Tibial artery (tissue), 4 donors: ENCODE results near the gene FOXO6.

ENCODE experiments used
- DNase-seq, 2 donors: peaks; one replicate each; pipeline ENCODE4 v3.0.0-alpha.2; 2019
- H3K27ac ChIP-seq, 2 donors: fragments of 200-600 bp; sonication (generic) in 1 of 2; 1 replicate in 1 of 2; 2 replicates in 1 of 2; pipeline ENCODE4 v1.5.1; 2018 to 2019; ENCODE audit warnings: mild to moderate bottlenecking in 1 of 2
- H3K27me3 ChIP-seq, 2 donors: fragments of 200-600 bp; sonication (generic) in 1 of 2; one replicate each; pipeline versions ENCODE4 v1.5.1 to v1.6.0; 2016 to 2019
- H3K36me3 ChIP-seq, 3 donors: fragments of 200-600 bp; sonication (generic) in 2 of 3; one replicate each; pipeline ENCODE4 v1.5.1; 2016 to 2019; ENCODE audit warnings: mild to moderate bottlenecking in 2 of 3
- H3K4me1 ChIP-seq, 4 donors: fragments of 200-600 bp; sonication (generic) in 2 of 4; 1 replicate in 3 of 4; 2 replicates in 1 of 4; pipeline ENCODE4 v1.5.1; 2016 to 2019
- H3K4me3 ChIP-seq, 2 donors: fragments of 200-600 bp; sonication (generic) in 1 of 2; 1 replicate in 1 of 2; 2 replicates in 1 of 2; pipeline ENCODE4 v1.5.1; 2018 to 2019; ENCODE audit warnings: mild to moderate bottlenecking in 2 of 2
- H3K9me3 ChIP-seq, 3 donors: fragments of 200-600 bp; sonication (generic) in 1 of 3; one replicate each; pipeline ENCODE4 v1.5.1; 2016 to 2019
- CTCF ChIP-seq, 2 experiments: fragments of 200-600 bp in 1 of 2; fragments of 450-650 bp in 1 of 2; IDR thresholded peaks; one replicate each; pipeline ENCODE4 v1.5.1; 2017 to 2019; ENCODE audit warnings: antibody characterized with exemption in 2 of 2, mild to moderate bottlenecking in 1 of 2, moderate library complexity in 1 of 2
- intact Hi-C: fragments of 100-400 bp; cut with DNase I; formaldehyde crosslinking; loops from one replicate; pipeline ENCODE4 v1.15.0; 2023; ENCODE audit warnings: low total_unique reads

FOXO6 gene

GRCh38 chr1:41360074-41360785 lies 1.0 kb upstream of the FOXO6 start:
- peak overlapping the region; percentile 51 to 58 for H3K27ac ChIP-seq
- no peak for TF ChIP-seq CTCF (IDR thresholded peaks at IDR 0.05)
- intact Hi-C loops, result no loop called here
- H3K36me3 ChIP-seq, result no peaks in the 10 kb centered on the region
- peak in 1 of 2 donors; percentile 60 for DNase-seq
- H3K9me3 ChIP-seq, result no peaks in the 10 kb centered on the region
- no peaks in the 10 kb centered on the region for H3K27me3 ChIP-seq
- H3K4me3 ChIP-seq, result peak overlapping the region; percentile 55 to 77
- peaks cover 0 to 53% (median 40%) of the 10 kb centered on the region in 4 donors for H3K4me1 ChIP-seq

DNA sequence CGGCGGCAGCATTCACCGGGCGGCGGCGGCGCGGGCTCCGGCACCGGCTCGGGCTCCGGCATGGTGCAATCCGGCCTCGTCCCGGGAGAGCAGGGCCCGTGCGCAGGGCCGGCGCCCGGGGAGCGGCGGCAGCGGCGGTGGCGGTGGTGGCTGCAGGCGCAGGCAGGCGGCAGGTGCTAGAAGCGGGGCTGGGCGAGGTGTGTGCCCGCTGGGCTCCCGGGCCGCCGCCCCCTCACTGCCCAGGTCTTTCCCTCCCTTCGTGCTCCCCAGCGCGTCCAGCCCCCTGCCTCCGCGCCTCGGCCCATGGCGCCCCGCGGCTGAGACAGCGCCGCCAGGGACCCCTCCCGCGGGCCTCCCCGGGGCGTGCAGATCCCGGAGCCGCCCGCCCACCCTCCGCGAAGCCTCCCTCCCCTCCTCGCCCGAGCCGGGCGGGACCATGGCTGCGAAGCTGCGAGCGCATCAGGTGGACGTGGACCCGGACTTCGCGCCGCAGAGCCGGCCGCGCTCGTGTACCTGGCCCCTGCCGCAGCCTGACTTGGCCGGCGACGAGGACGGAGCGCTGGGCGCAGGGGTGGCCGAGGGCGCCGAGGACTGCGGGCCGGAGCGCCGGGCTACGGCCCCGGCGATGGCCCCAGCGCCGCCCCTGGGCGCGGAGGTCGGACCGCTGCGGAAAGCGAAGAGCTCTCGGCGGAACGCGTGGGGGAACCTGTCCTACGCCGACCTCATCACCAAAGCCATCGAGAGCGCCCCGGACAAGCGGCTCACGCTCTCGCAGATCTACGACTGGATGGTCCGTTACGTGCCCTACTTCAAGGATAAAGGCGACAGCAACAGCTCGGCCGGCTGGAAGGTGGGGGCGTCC lies 492 bp downstream of the FOXO6 start:
- DNase-seq, result peak in 1 of 2 donors; percentile 70
- Histone ChIP-seq H3K27me3 (peaks cover 0 to 5% of the 10 kb centered on the region in 2 donors), H3K27ac (peak overlapping the region; percentile 51 to 53), H3K36me3 (no peaks in the 10 kb centered on the region), H3K9me3 (no peaks in the 10 kb centered on the region), H3K4me3 (peak overlapping the region; percentile 55 to 77), H3K4me1 (peaks cover 0 to 68% (median 52%) of the 10 kb centered on the region in 4 donors)
- TF ChIP-seq CTCF (IDR thresholded peaks at IDR 0.05), result no peak
- intact Hi-C loops, result loop anchor here (1.0 to 2.0 kb wide), 2 partner anchors 21 to 55 kb away; no protein-coding TSS in a partner anchor

GRCh38 chr1:41362357-41362721 lies 1.1 kb downstream of the FOXO6 start:
- no peaks in the 10 kb centered on the region for H3K36me3 ChIP-seq
- peak overlapping the region; percentile 55 to 77 for H3K4me3 ChIP-seq
- intact Hi-C loops, result loop anchor here (2.0 kb wide), 1 partner anchor 54 kb away; no protein-coding TSS in a partner anchor
- no peaks in the 10 kb centered on the region for H3K9me3 ChIP-seq
- TF ChIP-seq CTCF (IDR thresholded peaks at IDR 0.05), result no peak
- H3K4me1 ChIP-seq, result peaks cover 0 to 70% (median 53%) of the 10 kb centered on the region in 4 donors
- DNase-seq, result peak in 1 of 2 donors; percentile 66
- peaks cover 0 to 9% of the 10 kb centered on the region in 2 donors for H3K27me3 ChIP-seq
- peak overlapping the region; percentile 51 to 53 for H3K27ac ChIP-seq

DNA sequence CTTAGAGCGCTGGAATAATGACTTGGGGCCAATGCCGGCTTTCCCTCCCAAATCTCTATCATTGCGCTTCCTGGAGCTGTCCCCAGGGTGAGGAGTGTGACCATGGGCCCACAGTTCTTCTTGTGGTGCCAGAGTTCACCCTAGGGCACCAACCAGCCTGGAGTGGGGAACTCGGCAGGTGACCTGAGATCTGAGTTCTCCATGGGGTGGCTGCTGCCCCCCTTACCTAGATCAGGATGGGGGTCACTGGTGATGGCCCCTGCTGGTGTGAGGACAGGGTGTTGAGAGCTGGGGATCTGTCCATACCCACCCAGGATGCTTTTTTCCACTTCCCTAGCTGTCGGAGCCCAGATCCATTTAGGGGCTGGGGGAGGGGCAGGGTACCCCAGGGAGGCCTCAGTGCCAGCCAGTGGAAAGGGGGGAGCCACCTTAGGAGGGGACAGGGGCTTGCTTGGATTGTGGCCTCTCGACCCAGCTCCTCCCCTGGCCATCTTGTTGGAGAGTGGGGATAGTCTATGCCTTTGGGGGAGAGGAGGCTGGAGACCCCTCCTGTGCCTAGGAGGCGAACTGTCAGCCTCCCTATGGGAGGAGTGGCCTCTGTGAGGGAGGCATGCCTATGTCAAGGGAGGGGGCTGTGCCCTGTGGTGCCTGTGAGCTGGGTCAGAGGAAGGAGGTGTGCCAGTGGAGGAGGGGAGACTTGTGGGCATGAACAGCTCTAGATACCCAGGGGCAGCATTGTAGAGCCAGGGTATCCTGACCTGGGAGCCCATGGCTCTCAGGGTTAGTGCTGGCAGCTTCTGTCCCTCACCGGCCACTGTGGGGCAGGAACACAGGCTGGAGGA lies 1.7 kb downstream of the FOXO6 start:
- H3K9me3 ChIP-seq, result no peaks in the 10 kb centered on the region
- no peak overlapping the region for H3K27ac ChIP-seq
- peak in 1 of 2 donors; percentile 57 for DNase-seq
- no peaks in the 10 kb centered on the region for H3K36me3 ChIP-seq
- peaks cover 0 to 9% of the 10 kb centered on the region in 2 donors for H3K27me3 ChIP-seq
- H3K4me3 ChIP-seq, result no peak overlapping the region
- no peak for TF ChIP-seq CTCF (IDR thresholded peaks at IDR 0.05)
- intact Hi-C loops, result loop anchor here (2.0 kb wide), 1 partner anchor 54 kb away; no protein-coding TSS in a partner anchor
- H3K4me1 ChIP-seq, result peaks cover 0 to 63% (median 49%) of the 10 kb centered on the region in 4 donors
